Stimulated activated CD4-positive, alpha-beta T cell treated with anti-CD3 and anti-CD28 coated beads, Interleukin-1b, Interleukin-23, amount 100 ng/mL, for 48 hours (primary cell): ENCODE measurements around the gene MPZL2.

Source experiments
- DNase-seq: peaks from one replicate; pipeline ENCODE4 v3.0.0-alpha.2; 2020

MPZL2 gene

GRCh38 chr11:118240999-118241763, 22.9 kb downstream of the MPZL2 start:
- DNase-seq = peak; percentile 81

GRCh38 chr11:118239509-118240205, 24.4 kb downstream of the MPZL2 start:
- no peak for DNase-seq

- no peak for DNase-seq
Measured at GRCh38 chr11:118238929-118239328, 25.2 kb downstream of the MPZL2 start.

DNA sequence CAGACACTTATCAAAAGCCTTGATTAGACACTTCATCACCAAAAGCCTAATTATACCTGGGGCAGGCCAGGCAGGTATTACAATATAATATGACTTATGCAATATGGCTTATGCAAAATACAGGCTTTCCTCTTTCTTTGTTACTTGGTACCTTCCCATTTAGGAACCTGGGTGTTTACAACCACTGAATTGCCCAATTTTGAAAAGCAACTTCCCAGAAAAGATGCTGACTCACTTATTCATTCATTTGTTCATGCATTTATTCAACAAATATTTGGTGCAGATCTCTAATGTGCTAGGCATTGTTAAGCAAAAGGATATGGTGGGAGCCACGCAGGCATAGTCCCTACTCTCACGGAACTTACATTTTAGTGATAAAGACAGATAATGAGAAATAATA, 25.7 kb downstream of the MPZL2 start:
- DNase-seq = no peak

GRCh38 chr11:118236170-118236569, 27.9 kb downstream of the MPZL2 start:
- DNase-seq = no peak

- DNase-seq = no peak
Measured at GRCh38 chr11:118234833-118235232, 29.3 kb downstream of the MPZL2 start.

DNA sequence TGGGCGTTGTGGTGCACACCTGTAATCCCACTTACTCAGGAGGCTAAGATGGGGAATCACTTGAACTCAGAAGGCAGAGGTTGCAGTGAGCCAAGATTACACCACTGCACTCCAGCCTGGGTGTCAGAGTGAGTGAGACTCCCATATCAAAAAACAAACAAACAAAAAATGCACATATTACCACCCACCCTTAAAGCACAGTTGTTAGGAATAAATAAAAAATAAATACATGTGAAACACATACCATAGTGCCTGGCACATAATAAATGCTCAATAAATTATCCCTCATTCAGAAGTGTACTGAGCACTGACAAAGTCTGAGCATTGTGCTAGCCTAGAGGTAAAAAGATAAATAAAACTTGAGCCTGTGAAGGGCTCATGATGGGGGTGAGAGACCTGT, 30.2 kb downstream of the MPZL2 start:
- DNase-seq = no peak

- no peak for DNase-seq
Measured at GRCh38 chr11:118233377-118233776, 30.7 kb downstream of the MPZL2 start.

- peak; percentile 84 for DNase-seq
Measured at GRCh38 chr11:118232659-118233058, 31.4 kb downstream of the MPZL2 start.

DNA sequence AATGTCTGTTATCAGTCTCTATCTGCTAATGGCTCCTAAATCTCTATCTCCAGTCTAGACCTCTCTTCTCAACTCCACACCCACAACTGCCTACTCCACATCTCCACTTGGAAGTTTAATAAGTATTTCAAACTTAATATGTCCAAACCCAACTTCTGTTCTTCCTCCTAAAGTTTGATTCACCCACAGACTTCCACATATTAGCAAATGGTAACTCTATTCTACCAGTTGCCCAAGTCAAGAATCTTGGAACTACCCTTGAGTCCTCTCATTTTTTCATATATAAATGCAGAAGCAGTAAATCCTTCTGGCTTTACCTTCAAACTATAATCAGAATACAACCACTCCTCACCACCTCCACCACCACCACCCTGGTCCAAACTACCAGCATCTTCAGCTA, 32.6 kb downstream of the MPZL2 start:
- DNase-seq = no peak

DNA sequence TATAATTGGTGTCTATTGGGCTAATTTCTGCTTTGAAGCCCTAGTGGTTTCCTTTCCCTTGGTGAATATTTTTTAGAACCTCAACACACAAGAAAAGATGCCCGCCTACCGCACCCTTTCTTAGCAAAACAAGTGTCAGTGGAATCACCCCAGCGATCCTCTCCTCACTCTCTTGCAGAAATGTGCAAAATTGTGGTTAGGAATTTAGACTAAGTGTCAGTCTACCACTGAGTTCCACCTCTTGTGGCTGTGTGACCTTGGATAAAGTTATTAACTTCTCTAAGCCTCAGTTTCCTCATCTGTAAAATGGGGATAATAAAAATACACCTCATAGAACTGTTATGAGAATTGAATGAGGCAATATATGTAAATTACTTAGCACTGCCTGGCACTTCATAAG, 34.0 kb downstream of the MPZL2 start:
- no peak for DNase-seq

DNA sequence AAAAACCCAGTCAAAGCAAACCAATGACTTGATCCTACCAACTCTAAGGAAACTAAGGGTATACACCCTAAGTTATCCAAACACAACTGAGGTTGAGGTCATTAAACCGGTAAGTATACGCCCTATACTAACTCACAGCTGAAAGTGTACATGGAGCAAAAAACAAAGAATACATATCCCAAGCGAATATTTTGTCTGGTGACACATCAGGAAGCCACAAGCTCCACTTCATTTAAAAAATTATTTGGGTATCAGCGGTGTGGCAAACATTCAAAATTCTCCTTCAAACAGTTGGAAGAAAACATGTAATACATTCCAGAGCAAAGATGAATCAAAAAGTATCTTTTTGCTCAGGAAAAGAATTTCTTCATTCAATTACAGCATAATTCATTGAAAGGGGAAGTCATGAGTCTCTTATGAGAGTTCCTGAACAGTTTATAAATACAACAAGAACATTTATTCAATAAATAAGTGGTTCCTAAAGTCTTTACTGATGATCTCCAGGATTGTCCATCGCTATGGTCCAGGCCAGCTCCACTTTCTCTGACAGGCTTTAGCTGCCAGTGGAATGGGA, 34.7 kb downstream of the MPZL2 start:
- no peak for DNase-seq

- DNase-seq = no peak
Measured at GRCh38 chr11:118227865-118228785, 36.0 kb downstream of the MPZL2 start.

- no peak for DNase-seq
Measured at GRCh38 chr11:118226781-118227180, 37.3 kb downstream of the MPZL2 start.

- DNase-seq = no peak
Measured at GRCh38 chr11:118226296-118226695, 37.8 kb downstream of the MPZL2 start.

- DNase-seq = peak; percentile 76
Measured at GRCh38 chr11:118224511-118225188, 39.4 kb downstream of the MPZL2 start, which contains the start of gene JAML. TSS of gene JAML (minus strand) at chr11:118225011. CDS start at chr11:118214866, 10,145 bp downstream.

GRCh38 chr11:118223992-118224391, 40.1 kb downstream of the MPZL2 start:
- no peak for DNase-seq

GRCh38 chr11:118223570-118223969, 40.5 kb downstream of the MPZL2 start:
- DNase-seq = no peak

DNA sequence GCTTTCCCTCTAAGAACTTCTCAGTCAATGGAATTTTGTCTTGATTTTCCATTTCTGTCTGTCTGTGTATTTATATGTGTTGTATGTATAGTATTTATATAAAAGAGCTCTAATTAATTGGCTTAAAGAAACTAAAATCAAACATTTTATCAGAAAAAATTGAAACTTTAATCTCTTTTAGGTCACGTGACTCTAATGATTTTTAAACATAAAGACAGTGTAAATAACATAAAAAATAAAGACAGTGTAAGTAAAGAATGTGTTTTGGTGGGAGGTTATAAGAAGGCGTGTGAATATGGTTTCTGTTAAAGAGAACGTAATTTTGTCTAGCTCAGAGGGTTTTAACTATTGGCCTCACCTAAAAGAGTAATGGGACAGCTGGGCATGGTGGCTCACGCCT, 41.7 kb downstream of the MPZL2 start:
- no peak for DNase-seq

DNA sequence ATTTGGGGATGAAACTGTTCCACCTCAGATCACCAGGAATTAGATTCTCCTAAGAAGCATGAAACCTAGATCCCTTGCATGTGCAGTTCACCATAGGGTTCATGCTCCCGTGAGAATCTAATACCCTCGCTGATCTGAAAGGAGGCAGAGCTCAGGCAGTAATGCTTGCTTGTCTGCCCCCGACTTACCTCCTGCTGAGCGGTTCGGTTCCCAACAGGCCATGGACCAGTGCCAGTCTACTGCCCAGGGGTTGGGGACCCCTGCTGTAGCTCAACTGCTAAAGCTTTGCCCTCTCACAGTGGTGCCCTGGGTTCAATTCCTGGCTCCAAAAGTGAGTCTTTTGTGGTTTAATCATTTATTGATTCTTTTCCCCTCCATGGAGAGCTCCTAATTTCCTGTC, 42.7 kb downstream of the MPZL2 start:
- no peak for DNase-seq

DNA sequence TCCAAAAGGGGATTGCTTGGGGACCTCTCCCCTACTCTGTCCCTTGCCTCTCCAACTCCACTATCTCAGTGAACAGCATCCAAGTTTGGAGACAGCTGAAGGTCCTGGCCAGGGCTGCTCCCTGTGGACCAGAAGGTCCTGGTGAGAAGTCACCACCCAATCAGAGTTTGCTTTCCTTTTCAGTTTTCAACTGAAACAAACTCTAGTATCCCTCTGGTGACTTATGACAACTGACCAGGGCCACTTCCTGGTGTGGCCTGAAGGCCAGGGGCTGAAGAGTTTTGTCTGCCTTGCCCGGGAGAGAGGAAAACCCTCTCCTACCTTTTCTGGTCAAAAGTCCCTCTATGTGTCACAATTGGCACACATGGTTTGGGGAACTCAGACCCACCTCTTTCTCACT, 44.4 kb downstream of the MPZL2 start:
- no peak for DNase-seq

DNA sequence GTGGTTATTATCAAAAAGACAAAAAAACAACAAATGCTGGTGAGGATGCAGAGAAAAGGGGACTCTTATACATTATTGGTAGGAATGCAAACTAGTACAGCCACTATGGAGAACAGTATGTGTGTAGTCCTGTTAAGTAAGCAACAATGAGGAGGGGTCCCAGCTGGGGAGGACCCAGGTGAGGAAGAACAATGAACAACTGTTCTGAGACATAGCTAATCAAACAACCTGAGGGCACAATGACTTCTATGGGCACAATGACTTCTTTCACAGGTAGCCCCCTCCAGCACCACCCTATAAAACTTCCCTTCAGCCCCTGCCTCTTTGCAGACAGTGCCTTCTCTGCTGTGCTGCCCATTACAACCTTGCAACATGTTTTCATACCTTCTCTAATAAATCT, 44.9 kb downstream of the MPZL2 start:
- DNase-seq = no peak
